Left lobe of liver (tissue), 1 donor: Measurements from ENCODE around the gene SLC25A52. TPM values are rescaled to one million over a fixed set of nuclear protein-coding genes. Genes with fewer than 3 reads are reported as not detected.

Experiments used
- total RNA-seq: library from RNA; stranded (reverse); gene quantifications from one replicate; pipeline ENCODE4 v1.2.1, GENCODE V29; 2021
- donor health status: DM: no; HTN: yes; CAD: no.

The SLC25A52 gene
- total RNA-seq, 1 donor from 2014 or later, result not detected

Other genes with a start within 250 kb of the SLC25A52 start
- 4,291 TPM for gene TTR, start 169.0 kb downstream of the SLC25A52 start, total RNA-seq
- 2.7 TPM for gene B4GALT6, start 76.3 kb downstream of the SLC25A52 start, total RNA-seq
- gene TRAPPC8, start 182.2 kb upstream of the SLC25A52 start, total RNA-seq, result 32.3 TPM